ENCODE results near the gene RAB17.

GRCh38 chr2:237630216-237631000 is 39.9 kb upstream of the RAB17 start:
- no peak for TF ChIP-seq POLR2AphosphoS5 (IDR thresholded peaks at IDR 0.05; ENCODE audit: low read depth, low read length)
- no peak for TF ChIP-seq REST (IDR thresholded peaks at IDR 0.05; ENCODE audit: insufficient read depth in 1 of 2, low read depth in 2 of 2, low read length in 2 of 2)
- no peak for TF ChIP-seq TAF1 (IDR thresholded peaks at IDR 0.05; ENCODE audit: borderline replicate concordance, insufficient read depth, low read length)
- no peak for TF ChIP-seq SIN3A (IDR thresholded peaks at IDR 0.05; ENCODE audit: borderline replicate concordance, insufficient read depth, low read length)
- TF ChIP-seq FOXP2 (optimal IDR thresholded peaks at IDR 0.05; ENCODE audit: borderline replicate concordance, extremely low read depth, extremely low read length, insufficient read depth), result no peak
